ENCODE results near the gene SPOCK3.

SPOCK3 gene

DNA sequence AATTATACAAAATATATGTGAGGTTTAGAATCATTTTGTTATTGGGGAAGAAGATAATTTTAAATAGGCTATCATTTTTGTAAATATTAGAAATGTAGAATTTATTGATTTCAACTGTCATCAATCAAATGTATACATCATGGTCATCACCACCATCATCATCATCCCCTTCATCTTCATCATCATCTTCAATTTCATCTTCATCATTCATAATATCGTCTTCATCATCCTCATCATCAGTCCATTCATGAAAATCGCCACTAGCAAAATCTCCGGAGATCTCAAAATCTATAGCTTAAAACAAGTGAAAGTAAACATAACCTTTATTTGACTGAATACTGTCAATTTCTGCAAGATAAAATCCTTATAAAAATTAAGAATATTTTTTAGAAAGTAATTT lies 499.5 kb downstream of the SPOCK3 start (continued):
- TF ChIP-seq, protein P1, sequence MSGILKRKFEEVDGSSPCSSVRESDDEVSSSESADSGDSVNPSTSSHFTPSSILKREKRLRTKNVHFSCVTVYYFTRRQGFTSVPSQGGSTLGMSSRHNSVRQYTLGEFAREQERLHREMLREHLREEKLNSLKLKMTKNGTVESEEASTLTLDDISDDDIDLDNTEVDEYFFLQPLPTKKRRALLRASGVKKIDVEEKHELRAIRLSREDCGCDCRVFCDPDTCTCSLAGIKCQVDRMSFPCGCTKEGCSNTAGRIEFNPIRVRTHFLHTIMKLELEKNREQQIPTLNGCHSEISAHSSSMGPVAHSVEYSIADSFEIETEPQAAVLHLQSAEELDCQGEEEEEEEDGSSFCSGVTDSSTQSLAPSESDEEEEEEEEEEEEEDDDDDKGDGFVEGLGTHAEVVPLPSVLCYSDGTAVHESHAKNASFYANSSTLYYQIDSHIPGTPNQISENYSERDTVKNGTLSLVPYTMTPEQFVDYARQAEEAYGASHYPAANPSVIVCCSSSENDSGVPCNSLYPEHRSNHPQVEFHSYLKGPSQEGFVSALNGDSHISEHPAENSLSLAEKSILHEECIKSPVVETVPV (CRISPR knock-in tag; IDR thresholded peaks at IDR 0.05): no peak
- no peak for TF ChIP-seq ZC3H10 (CRISPR knock-in tag; IDR thresholded peaks at IDR 0.05)
- no peak for TF ChIP-seq SNAI2 (CRISPR knock-in tag; IDR thresholded peaks at IDR 0.05)
- TF ChIP-seq PPARA (CRISPR knock-in tag; IDR thresholded peaks at IDR 0.05; ENCODE audit: borderline replicate concordance): no peak
- no peak for TF ChIP-seq ZNF8 (CRISPR knock-in tag; IDR thresholded peaks at IDR 0.05)
- TF ChIP-seq ARNTL (CRISPR knock-in tag; IDR thresholded peaks at IDR 0.05; ENCODE audit: borderline replicate concordance, low read depth): no peak
- TF ChIP-seq, protein P2, sequence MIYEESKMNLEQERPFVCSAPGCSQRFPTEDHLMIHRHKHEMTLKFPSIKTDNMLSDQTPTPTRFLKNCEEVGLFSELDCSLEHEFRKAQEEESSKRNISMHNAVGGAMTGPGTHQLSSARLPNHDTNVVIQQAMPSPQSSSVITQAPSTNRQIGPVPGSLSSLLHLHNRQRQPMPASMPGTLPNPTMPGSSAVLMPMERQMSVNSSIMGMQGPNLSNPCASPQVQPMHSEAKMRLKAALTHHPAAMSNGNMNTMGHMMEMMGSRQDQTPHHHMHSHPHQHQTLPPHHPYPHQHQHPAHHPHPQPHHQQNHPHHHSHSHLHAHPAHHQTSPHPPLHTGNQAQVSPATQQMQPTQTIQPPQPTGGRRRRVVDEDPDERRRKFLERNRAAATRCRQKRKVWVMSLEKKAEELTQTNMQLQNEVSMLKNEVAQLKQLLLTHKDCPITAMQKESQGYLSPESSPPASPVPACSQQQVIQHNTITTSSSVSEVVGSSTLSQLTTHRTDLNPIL (CRISPR knock-in tag; IDR thresholded peaks at IDR 0.05; ENCODE audit: low read depth): no peak
- no peak for TF ChIP-seq CSDC2 (CRISPR knock-in tag; IDR thresholded peaks at IDR 0.05)

DNA sequence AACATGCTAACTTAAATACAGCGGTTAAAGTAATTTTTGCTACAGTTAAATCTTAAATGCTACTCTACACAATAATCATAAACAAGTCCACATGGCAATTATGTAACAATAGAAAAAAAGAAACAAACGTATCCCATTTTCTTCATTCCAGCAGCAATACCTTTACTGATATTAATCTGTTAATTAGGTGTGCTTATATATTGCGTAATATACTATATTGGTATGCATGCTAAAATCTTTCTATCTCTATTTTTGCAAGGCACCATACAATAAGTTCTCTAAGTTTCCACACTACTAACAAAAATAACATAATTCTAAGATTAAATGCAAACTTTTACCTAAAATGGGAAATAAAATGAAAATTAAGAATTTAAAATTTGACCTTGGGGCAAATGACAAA lies 500.6 kb downstream of the SPOCK3 start:
- no peak for ATAC-seq

DNA sequence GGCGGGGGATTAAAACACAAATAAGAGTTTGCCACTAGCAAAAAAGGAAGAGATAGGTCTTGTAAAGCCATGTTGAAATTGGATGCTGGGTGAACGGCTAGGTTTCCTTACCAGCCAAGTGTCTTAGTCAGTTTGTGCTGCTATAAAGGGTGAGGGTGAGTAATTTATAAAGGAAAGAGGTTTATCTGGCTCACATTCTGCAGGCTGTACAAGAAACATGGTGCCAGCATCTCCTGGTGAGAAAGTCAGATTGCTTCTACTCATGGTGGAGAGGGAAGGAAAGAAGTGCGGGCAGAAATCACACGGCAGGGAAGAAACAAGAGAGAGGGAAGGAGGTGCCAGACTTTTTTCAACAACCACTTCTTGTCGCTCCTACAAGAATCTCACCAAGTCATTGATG lies 507.5 kb downstream of the SPOCK3 start:
- TF ChIP-seq RARB (CRISPR knock-in tag; IDR thresholded peaks at IDR 0.05) (no peak), ARNTL (CRISPR knock-in tag; IDR thresholded peaks at IDR 0.05; ENCODE audit: borderline replicate concordance, low read depth) (no peak), TOX (CRISPR knock-in tag; IDR thresholded peaks at IDR 0.05; ENCODE audit: borderline replicate concordance) (no peak), OSR1 (CRISPR knock-in tag; IDR thresholded peaks at IDR 0.05) (no peak), ZC3H10 (CRISPR knock-in tag; IDR thresholded peaks at IDR 0.05) (no peak), ZFP3 (CRISPR knock-in tag; IDR thresholded peaks at IDR 0.05) (no peak), SNAI2 (CRISPR knock-in tag; IDR thresholded peaks at IDR 0.05) (no peak), BACH2 (CRISPR knock-in tag; IDR thresholded peaks at IDR 0.05; ENCODE audit: borderline replicate concordance) (no peak), GLIS3 (CRISPR knock-in tag; IDR thresholded peaks at IDR 0.05) (no peak), ISL1 (CRISPR knock-in tag; IDR thresholded peaks at IDR 0.05) (no peak), ZNF8 (CRISPR knock-in tag; IDR thresholded peaks at IDR 0.05) (no peak), ZNF70 (CRISPR knock-in tag; IDR thresholded peaks at IDR 0.05) (no peak), ESRRG (CRISPR knock-in tag; IDR thresholded peaks at IDR 0.05) (no peak)
- TF ChIP-seq, protein P3, sequence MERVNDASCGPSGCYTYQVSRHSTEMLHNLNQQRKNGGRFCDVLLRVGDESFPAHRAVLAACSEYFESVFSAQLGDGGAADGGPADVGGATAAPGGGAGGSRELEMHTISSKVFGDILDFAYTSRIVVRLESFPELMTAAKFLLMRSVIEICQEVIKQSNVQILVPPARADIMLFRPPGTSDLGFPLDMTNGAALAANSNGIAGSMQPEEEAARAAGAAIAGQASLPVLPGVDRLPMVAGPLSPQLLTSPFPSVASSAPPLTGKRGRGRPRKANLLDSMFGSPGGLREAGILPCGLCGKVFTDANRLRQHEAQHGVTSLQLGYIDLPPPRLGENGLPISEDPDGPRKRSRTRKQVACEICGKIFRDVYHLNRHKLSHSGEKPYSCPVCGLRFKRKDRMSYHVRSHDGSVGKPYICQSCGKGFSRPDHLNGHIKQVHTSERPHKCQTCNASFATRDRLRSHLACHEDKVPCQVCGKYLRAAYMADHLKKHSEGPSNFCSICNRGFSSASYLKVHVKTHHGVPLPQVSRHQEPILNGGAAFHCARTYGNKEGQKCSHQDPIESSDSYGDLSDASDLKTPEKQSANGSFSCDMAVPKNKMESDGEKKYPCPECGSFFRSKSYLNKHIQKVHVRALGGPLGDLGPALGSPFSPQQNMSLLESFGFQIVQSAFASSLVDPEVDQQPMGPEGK (CRISPR knock-in tag; IDR thresholded peaks at IDR 0.05; ENCODE audit: borderline replicate concordance): no peak
- TF ChIP-seq, protein P4, sequence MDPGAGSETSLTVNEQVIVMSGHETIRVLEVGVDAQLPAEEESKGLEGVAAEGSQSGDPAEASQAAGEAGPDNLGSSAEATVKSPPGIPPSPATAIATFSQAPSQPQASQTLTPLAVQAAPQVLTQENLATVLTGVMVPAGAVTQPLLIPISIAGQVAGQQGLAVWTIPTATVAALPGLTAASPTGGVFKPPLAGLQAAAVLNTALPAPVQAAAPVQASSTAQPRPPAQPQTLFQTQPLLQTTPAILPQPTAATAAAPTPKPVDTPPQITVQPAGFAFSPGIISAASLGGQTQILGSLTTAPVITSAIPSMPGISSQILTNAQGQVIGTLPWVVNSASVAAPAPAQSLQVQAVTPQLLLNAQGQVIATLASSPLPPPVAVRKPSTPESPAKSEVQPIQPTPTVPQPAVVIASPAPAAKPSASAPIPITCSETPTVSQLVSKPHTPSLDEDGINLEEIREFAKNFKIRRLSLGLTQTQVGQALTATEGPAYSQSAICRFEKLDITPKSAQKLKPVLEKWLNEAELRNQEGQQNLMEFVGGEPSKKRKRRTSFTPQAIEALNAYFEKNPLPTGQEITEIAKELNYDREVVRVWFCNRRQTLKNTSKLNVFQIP (CRISPR knock-in tag; IDR thresholded peaks at IDR 0.05; ENCODE audit: borderline replicate concordance, low read depth): no peak
- TF ChIP-seq, protein P5, sequence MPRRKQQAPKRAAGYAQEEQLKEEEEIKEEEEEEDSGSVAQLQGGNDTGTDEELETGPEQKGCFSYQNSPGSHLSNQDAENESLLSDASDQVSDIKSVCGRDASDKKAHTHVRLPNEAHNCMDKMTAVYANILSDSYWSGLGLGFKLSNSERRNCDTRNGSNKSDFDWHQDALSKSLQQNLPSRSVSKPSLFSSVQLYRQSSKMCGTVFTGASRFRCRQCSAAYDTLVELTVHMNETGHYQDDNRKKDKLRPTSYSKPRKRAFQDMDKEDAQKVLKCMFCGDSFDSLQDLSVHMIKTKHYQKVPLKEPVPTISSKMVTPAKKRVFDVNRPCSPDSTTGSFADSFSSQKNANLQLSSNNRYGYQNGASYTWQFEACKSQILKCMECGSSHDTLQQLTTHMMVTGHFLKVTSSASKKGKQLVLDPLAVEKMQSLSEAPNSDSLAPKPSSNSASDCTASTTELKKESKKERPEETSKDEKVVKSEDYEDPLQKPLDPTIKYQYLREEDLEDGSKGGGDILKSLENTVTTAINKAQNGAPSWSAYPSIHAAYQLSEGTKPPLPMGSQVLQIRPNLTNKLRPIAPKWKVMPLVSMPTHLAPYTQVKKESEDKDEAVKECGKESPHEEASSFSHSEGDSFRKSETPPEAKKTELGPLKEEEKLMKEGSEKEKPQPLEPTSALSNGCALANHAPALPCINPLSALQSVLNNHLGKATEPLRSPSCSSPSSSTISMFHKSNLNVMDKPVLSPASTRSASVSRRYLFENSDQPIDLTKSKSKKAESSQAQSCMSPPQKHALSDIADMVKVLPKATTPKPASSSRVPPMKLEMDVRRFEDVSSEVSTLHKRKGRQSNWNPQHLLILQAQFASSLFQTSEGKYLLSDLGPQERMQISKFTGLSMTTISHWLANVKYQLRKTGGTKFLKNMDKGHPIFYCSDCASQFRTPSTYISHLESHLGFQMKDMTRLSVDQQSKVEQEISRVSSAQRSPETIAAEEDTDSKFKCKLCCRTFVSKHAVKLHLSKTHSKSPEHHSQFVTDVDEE (CRISPR knock-in tag; IDR thresholded peaks at IDR 0.05): no peak
- TF ChIP-seq, protein P1 (CRISPR knock-in tag; IDR thresholded peaks at IDR 0.05): no peak
- TF ChIP-seq, protein P2 (CRISPR knock-in tag; IDR thresholded peaks at IDR 0.05; ENCODE audit: low read depth): no peak
- no peak for ATAC-seq

More for the DNA sequence above, 500.6 kb downstream of the SPOCK3 start:
- TF ChIP-seq ZNF8 (CRISPR knock-in tag; IDR thresholded peaks at IDR 0.05) (no peak), TCF4 (CRISPR knock-in tag; IDR thresholded peaks at IDR 0.05; ENCODE audit: borderline replicate concordance) (no peak), ZC3H10 (CRISPR knock-in tag; IDR thresholded peaks at IDR 0.05) (no peak), TOX (CRISPR knock-in tag; IDR thresholded peaks at IDR 0.05; ENCODE audit: borderline replicate concordance) (no peak), SNAI2 (CRISPR knock-in tag; IDR thresholded peaks at IDR 0.05) (no peak), ARNTL (CRISPR knock-in tag; IDR thresholded peaks at IDR 0.05; ENCODE audit: borderline replicate concordance, low read depth) (no peak), ZFP30 (CRISPR knock-in tag; IDR thresholded peaks at IDR 0.05) (no peak), GLIS3 (CRISPR knock-in tag; IDR thresholded peaks at IDR 0.05) (no peak), RARB (CRISPR knock-in tag; IDR thresholded peaks at IDR 0.05) (no peak), ZNF565 (CRISPR knock-in tag; conservative IDR thresholded peaks at IDR 0.05; ENCODE audit: low read depth) (no peak)
